ENCODE results near the gene SEMA5A.
A peak's percentile ranks its signal among the peaks of the same experiment; 100 is the strongest.

SEMA5A gene

GRCh38 chr5:9139344-9139743 is 406.5 kb downstream of the SEMA5A start:
- TF ChIP-seq CTCF (IDR thresholded peaks at IDR 0.05; ENCODE audit: extremely low read depth, insufficient read depth, missing control alignments), result no peak
- in situ Hi-C loops (cut with MboI; ENCODE audit: low pct_unique_long_range_greater_than_20kb, low sequenced_read_pairs, unreplicated experiment), result no loop called here
- DNase-seq (ENCODE audit: low spot score), result no peak

- in situ Hi-C loops (cut with MboI; ENCODE audit: low pct_unique_long_range_greater_than_20kb, low sequenced_read_pairs, unreplicated experiment), result no loop called here
- no peak for DNase-seq (ENCODE audit: low spot score)
- TF ChIP-seq CTCF (IDR thresholded peaks at IDR 0.05; ENCODE audit: extremely low read depth, insufficient read depth, missing control alignments), result no peak
These were observed 417.7 kb downstream of the SEMA5A start for GRCh38 chr5:9128136-9128535.

- TF ChIP-seq CTCF (IDR thresholded peaks at IDR 0.05; ENCODE audit: extremely low read depth, insufficient read depth, missing control alignments), result no peak
- DNase-seq (ENCODE audit: low spot score), result no peak
- in situ Hi-C loops (cut with MboI; ENCODE audit: low pct_unique_long_range_greater_than_20kb, low sequenced_read_pairs, unreplicated experiment), result no loop called here
These were observed 419.4 kb downstream of the SEMA5A start for GRCh38 chr5:9126490-9126889.

- no peak for TF ChIP-seq CTCF (IDR thresholded peaks at IDR 0.05; ENCODE audit: extremely low read depth, insufficient read depth, missing control alignments)
- in situ Hi-C loops (cut with MboI; ENCODE audit: low pct_unique_long_range_greater_than_20kb, low sequenced_read_pairs, unreplicated experiment), result no loop called here
- DNase-seq (ENCODE audit: low spot score), result peak; percentile 60
These were observed 420.0 kb downstream of the SEMA5A start for GRCh38 chr5:9125852-9126251.

GRCh38 chr5:9124838-9125237 is 421.0 kb downstream of the SEMA5A start:
- TF ChIP-seq CTCF (IDR thresholded peaks at IDR 0.05; ENCODE audit: extremely low read depth, insufficient read depth, missing control alignments), result no peak
- no peak for DNase-seq (ENCODE audit: low spot score)
- in situ Hi-C loops (cut with MboI; ENCODE audit: low pct_unique_long_range_greater_than_20kb, low sequenced_read_pairs, unreplicated experiment), result no loop called here

- no peak for TF ChIP-seq CTCF (IDR thresholded peaks at IDR 0.05; ENCODE audit: extremely low read depth, insufficient read depth, missing control alignments)
- DNase-seq (ENCODE audit: low spot score), result no peak
- in situ Hi-C loops (cut with MboI; ENCODE audit: low pct_unique_long_range_greater_than_20kb, low sequenced_read_pairs, unreplicated experiment), result no loop called here
These were observed 421.8 kb downstream of the SEMA5A start for GRCh38 chr5:9124071-9124470.

- DNase-seq (ENCODE audit: low spot score), result no peak
- TF ChIP-seq CTCF (IDR thresholded peaks at IDR 0.05; ENCODE audit: extremely low read depth, insufficient read depth, missing control alignments), result no peak
- in situ Hi-C loops (cut with MboI; ENCODE audit: low pct_unique_long_range_greater_than_20kb, low sequenced_read_pairs, unreplicated experiment), result no loop called here
These were observed 423.3 kb downstream of the SEMA5A start for GRCh38 chr5:9122528-9122927.

Measured in GM13977 (cell line).